HG02884 (cell line): ENCODE measurements around the gene HTT.
"Not testable (repeated sequence)": the region's sequence is repeated elsewhere in the genome, so short reads cannot be mapped to it uniquely, and the experiment has no call there.

Experiments used
- ATAC-seq: cut with Tn5 transposase; IDR thresholded peaks from one replicate; pipeline ENCODE4 v1.9.1; 2021; ENCODE audit warnings: mild to moderate bottlenecking, moderate library complexity; ENCODE audit not compliant: unreplicated experiment

HTT gene

DNA sequence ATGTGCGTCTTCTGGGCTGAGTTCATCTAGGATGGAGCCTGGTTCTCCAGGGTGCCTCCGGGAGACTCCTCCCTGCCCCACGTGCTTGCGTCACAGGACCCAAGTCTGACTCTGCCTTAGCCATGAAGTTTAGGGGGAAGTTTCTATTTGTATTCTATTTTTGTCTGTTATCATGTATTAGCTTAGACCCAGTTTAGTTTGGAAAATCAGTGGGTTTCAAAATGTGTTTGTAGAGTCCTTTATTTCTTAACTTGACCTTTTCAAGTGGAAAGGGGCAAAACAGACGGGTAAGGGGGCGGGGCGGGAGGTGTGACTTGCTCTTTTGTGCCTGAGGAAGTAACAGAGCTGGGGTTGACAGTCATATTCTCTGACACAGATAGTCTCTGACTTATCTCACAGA lies 86.0 kb downstream of the HTT start:
- no peak for ATAC-seq

DNA sequence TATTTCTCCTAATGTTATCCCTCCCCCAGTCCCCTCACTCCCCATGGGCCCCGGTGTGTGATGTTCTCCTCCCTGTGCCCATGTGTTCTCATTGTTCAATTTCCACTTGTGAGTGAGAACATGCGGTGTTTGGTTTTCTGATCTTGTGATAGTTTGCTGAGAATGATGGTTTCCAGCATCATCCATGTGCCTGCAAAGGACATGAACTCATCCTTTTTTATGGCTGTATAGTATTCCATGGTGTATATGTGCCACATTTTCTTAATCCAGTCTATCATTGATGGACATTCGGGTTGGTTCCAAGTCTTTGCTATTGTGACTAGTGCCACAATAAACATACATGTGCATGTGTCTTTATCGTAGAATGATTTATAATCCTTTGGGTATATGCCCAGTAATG lies 86.6 kb downstream of the HTT start:
- not testable (repeated sequence) for ATAC-seq

DNA sequence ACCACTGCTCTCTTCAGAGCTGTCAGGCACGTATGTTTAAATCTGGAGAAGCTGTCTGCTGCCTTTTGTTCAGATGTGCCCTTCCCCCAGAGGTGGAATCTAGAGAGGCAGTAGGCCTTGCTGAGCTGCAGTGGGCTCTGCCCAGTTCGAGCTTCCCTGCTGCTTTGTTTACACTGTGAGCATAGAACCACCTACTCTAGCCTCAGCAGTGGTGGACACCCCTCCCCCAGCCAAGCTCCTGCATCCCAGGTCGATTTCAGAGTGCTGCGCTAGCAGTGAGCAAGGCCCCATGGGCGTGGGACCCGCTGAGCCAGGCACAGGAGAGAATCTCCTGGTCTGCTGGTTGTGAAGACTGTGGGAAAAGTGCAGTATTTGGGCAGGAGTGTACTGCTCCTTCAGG lies 92.0 kb downstream of the HTT start:
- ATAC-seq, result not testable (repeated sequence)

DNA sequence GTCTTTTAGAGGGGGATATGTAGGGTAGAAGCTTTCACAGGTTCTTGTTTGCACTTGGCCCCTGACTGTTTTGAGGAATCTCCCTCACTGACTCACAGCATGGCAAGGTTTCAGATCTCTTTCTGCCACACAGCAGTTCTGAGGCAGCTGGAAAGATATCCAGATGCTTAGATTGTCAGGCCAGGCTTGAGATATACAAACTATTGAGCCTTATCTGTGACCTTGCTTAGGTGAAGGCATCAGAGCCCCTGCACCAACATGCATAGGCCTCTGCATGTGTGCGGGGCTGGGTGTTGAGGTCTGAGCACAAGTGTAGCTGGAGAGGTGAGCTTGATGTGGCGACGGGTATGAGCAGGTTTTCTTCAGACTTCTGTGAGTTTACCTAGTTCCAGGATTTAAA lies 93.5 kb downstream of the HTT start:
- ATAC-seq, result no peak

DNA sequence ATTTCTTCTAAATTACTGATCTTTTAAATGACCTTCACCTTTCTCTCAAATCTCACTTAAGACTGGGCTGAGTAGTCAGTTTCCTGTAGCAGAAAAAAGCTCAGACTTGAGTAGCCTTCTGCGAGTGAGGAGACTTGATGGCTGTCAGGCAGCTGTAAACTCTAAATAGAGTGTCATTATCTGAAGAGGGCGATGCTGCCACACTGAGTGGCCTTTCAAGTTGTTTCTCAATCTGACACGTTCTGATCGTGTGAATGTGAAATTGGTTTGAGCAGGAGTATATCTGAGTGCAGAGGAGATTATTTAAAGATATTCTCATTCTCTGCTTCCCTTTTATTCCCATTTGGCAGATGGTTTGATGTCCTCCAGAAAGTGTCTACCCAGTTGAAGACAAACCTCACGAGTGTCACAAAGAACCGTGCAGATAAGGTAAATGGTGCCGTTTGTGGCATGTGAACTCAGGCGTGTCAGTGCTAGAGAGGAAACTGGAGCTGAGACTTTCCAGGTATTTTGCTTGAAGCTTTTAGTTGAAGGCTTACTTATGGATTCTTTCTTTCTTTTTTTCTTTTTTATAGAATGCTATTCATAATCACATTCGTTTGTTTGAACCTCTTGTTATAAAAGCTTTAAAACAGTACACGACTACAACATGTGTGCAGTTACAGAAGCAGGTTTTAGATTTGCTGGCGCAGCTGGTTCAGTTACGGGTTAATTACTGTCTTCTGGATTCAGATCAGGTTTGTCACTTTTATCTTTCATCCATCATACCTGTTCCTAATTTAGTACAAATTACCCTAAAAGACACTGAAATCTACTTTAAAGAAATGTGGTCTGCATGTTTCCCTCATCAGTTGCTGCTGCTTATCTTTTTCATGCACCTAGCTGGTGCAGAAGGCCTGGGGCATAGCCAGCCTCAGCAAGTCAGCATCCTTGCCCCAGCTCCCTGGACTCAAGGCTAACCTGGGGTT lies 100.2 kb downstream of the HTT start:
- ATAC-seq, result no peak

DNA sequence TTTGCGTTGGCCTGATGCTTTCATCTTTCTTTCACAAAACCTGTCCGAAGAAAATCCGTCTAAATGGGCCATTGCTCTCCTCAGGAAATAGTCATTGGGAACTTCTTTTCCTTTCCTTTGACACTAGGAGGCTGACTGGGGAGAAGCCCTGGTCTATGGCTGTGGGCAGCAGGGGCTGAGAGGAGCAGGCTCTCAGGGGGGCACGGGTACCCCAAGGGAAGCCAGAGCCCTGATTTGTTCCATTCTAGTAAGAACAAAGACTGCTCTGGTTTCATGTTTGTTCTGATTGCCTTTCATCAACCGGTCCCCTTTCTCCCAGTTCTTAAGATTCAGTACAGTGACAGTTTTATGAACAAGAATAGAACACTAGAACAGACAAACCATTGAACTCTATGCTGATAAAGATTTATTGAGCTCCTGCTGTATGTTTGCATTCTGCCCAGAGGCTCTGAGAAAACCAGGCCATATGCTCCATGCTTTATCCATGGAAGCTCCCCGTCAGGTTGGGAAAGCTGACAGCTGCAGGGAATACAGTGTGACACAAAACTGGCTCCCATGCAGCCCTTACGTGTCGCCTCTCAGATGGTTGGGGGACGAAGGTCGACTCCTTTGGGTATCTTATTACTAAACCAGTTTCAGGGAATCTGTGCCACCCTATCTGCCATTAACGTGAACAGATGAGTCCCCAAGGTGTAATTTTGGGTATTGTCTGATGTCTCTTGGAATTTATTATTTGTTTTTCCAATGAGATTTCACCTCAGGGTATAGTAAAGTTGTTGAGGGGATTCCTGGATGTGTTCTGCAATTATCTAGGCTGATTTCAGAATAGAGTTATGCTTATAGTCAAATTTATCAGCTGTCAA lies 102.1 kb downstream of the HTT start:
- ATAC-seq, result no peak

DNA sequence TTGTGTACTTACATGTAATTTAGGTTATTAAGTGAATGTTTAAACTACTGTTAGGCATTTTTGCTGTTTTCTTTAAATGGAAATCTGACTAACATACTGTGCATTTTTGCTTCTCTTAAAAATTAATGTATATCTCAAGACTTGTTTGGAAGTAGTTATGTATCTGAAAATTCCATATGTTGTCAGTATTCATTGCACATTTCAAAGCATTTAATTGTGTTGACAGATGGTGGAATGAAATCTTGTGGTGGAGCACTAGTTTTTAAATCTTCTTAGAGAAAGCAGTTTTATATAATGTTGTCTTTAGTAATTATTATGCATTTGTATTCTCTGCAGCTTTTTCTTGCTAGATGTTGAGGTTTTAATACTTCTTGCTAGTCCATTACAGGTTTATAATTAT lies 102.9 kb downstream of the HTT start:
- ATAC-seq, result no peak

DNA sequence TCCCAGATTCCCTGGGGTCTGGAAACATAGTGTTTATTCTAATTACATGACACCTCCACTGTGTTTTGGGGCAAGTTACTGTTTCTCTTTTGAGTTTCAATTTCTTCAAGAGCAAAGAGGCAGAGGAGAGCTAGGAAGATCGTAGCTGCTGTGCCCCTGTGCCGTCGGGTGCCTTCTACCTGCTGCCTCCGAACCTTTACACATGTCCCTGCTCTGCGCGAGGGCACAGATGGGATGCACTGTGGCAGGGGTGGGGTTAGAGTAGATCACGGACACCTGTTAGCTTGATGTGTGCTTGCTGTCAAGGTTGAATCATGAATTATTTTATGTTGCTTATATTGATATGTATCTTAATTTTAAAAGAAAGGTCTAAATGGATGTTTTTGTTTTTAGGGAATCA lies 103.4 kb downstream of the HTT start:
- no peak for ATAC-seq

DNA sequence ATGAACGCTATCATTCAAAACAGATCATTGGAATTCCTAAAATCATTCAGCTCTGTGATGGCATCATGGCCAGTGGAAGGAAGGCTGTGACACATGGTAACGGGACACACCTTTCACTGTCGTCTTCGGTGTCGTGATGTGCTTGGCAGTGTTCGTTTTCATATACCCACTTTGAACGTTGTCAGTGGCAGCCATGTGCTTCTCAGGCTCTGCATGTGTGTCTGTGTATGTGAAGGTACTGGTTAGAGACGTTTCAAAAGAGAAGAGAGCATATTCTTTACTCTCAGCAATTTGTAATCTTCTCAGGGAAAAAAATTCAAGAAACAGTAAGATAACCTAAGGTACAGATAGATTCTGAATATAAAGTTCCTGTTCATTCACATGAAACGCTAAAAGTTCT lies 103.9 kb downstream of the HTT start:
- ATAC-seq, result no peak

DNA sequence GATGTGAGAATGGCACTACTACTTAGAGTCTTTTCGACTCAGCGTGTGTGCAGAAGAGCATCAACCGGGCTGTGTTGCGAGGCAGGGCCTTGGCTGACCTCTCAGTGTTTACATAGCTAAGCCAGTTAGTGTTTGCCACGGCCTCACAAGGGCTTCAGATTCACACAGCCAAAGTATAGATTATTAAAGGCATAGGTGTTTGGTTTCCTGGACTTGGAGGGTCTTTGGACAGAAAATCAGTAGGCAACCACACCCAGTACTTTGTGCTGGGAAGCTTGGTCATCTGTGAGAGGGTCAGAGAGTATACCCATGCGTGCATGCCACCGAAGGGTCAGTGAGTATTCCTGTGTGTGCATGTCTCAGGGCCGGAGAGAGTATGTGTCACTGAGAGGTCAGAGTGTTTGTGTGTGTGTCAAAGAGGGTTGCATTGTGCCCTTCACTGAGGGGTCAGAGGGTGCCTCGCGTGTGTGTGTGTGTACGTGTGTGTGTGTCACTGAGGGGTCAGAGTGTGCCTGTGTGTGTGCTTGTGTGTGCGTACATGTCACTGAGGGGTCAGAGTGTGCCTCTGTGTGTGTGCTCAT lies 104.7 kb downstream of the HTT start:
- ATAC-seq, result no peak

DNA sequence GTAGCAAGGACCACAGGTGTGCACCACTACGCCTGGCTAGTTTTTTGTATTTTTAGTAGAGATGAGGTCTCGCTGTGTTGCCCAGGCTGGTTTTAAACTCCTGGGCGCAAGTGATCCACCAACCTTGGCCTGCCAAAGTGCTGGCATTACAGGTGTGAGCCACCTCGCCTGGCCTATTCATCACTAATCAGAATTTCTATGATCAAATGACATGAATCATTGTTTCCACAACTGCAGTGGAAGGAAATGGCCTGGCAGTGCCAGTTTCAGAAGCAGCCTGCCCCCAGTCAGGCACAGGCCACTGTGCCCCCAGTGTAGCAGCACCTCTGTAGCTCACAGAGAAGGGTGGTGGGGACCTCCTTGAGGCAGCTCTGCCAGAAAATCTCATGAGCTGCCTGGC lies 108.5 kb downstream of the HTT start:
- no peak for ATAC-seq

DNA sequence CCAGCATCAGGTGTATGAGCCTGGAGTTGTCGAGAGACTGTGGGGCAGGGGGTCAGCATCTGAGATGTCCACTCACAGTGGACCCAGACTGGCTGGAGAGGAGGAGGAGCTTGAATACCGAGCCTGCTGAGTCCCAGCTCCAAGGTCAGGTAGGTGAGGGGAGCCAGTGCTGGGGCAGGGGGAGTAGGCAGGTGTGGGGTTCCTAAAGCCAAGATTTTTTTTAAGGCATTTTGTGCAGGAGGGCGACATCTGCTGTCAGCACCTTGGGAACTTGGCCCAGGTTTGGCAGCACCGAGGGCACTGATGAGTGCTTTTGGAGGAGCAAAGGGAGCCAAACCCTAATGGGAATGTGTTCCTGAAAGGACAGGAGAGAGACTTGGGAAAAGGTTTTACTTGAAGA lies 110.2 kb downstream of the HTT start:
- no peak for ATAC-seq

DNA sequence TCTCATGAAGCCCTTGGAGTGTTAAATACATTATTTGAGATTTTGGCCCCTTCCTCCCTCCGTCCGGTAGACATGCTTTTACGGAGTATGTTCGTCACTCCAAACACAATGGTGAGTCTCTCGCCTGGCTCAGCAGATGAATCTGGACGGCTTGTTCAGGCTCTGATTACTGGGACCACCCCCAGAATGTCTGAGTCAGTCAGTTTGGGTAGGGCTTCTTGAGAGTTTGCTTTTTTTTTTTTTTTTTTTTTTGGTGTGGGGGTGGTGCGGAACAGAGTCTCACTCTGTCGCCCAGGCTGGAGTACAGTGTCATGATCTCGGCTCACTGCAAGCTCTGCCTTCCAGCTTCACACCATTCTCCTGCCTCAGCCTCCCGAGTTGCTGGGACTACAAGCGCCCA lies 112.1 kb downstream of the HTT start:
- no peak for ATAC-seq

DNA sequence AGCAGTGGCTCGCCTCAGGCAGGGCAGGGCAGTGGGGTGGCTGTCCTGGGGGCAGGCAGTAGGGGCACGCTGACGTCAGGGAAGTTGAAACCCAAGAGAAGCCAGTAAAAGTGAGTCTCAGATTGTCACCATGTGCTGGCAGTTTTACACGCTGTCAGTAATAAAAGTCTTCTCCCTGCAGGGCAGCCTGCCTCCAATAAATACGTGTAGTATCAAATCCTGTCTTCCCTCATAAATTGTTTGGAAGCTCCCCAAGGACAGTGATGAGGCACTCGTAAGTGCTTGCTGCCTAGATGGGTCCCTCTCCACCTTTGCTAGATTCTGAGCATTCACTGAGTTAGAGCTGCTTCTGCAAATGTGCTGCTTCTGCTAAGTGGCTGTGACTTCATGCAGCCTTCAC lies 113.6 kb downstream of the HTT start:
- no peak for ATAC-seq

DNA sequence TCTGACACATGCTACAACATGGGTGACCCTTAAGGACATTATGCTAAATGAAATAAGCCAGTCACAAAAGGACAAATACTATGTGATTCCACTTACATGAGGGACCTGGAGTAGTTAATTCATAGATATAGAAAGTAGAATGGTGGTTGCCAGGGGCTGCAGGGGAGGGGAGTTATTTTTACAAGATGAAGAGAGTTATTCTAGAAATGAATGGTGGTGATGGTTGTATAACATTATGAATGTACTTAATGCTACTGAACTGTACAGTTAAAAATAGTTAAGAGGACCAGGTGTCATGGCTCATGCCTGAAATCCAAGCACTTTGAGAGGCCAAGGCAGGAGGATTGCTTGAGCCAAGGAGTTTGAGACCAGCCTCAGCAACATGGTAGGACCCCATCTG lies 115.0 kb downstream of the HTT start:
- ATAC-seq, result no peak

DNA sequence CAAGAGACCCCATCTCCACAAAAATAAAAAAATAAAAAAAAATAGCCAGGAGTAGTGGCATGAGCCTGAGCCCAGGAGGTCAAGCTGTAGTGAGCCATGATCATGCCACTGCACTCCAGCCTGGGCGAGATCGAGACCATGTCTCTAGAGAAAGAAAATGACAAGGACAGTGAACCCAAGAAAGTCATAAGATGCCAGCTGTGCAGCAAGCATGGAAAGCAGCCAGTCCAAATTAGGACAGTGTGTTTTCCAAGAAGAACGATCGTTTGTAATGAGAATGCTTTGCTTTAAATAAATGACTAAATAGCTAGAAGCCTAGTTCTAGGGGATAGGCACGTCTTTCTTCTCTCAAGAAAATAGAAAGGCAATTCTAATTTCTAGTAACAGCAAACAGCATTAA lies 116.1 kb downstream of the HTT start:
- no peak for ATAC-seq

DNA sequence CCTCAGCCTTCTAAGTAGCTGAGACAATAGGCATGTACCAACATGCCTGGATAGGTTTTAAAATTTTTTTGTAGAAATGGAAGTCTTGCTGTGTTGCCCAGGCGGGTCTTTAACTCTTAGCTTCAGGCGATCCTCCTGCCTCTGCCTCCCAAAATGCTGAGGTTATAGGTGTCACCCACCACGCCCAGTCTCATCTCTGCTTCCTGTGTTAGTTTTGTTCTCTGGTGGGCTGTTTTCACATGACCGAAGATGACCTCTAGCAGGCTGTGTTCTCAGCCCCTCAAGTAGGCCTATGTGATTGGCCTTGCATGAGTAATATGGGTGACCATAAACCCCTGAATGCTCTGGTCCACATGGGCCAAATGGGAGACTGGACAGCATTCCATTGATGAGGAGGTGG lies 117.7 kb downstream of the HTT start:
- ATAC-seq, result no peak

DNA sequence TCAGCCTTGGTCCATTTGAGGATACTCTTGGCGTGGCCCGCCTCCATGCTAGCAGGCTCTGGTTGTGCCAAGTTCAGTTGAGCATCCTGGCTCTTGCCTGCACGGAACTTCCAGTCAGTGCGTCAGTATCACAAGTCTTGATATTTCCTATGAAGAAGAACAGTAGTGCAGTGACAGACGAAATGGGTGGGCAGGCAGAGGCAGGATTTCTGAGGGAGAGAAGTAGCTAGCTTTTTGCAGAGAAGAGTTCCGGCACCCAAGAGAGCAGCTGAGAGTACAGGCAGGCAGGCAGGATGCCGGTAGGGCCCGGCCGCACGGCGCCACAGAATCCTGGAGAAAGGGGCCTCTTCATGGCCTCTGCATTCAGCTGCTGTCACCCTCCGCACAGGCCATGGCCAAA lies 118.3 kb downstream of the HTT start:
- no peak for ATAC-seq

DNA sequence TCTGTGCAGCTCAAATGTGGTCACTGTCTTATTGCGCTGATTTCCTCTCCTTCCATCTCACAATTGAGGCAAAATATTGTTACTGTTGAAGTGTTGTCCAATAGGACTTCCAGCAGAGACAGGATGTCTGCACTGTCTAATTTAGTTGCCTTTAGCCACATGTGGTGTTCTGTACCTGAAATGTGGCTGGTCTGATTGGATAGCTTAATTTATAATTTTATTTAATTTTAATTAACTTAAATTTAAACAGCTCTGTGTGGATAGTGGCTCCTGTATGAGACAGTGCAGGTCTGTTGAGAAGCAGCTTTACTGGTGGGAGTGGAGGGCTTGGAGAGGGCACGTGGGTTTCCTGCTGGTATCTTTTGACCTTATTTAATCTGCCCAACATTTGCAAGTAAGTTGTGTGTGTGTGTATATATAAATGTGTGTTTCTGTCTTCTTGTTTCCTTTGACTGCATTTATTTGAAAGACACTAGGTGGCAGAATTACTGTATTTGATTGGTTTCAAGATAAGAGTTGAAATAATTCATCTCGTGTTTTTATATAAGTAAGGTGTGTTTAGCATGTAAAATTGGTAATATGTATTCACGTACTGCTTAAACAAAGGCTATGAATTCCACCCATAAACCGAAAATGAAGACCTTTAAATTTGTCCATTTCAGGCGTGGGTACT lies 119.2 kb downstream of the HTT start:
- no peak for ATAC-seq

DNA sequence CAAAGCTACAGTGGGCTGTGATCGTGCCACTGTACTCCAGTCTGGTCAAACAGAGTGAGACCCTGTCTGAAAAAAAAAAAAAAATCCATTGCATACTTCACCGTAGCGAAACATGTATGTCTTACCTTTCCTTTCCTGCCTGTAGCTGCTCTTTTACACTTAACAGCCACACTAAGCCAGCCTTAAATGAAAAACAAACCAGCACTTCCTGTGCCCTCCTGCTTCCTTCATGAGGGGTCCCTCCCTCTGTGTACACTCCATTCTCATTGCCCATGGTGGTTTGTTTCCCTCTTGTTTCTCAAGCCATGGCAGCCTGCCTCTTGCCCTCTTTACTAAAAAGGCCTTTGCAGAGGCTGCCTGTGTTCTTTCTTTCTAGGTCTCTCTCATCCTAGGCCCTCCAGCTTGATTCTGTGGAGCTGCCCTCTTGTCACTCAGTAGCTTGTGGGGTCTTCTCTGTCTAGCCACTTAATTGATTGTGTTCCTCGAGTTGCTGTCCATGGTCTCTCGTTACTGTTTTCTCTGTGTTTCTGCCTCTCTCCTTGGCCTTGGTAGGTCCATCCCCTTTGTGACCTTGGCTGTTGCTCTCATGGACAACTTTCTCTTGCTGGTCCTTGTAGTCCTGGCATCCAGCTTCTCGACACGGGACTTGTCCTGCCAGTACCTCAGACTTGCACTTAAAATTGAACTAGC lies 122.3 kb downstream of the HTT start:
- ATAC-seq, result no peak
